ENCODE results near the gene PLAGL2. TPM values are rescaled to one million over a fixed set of nuclear protein-coding genes. Genes with fewer than 3 reads are reported as not detected.

PLAGL2 gene
- polyA plus RNA-seq, 1 donor from 2014 or later = 2.7 TPM

DNA sequence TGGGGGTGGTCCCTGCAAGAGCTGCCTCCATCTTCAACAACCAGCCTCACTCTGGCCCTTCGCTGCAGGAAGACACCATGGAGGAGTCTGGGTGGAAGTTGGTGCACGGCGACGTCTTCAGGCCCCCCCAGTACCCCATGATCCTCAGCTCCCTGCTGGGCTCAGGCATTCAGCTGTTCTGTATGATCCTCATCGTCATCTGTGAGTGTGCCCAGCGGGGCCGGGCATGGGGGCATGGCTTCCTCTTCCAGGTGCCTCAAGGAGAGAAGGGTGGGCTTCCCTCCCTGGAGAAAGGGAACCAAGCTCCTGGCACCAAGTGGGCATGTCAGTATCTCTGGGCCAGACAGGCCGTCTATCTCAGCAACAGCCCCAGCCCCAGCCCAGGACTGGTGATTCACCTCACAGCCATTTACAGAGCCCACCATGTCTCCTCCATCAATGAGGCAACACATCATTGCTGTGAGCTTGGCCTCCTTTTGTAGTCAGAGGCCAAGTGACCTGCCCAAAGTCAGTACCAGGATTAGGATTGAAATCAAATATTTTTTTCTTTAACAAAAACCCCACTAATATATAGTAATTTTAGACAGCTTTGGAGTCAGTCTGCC, 57.9 kb downstream of the PLAGL2 start:
- no peaks in the 10 kb centered on the region for H3F3A ChIP-seq (ENCODE audit: insufficient read depth, low read length, poor library complexity, severe bottlenecking)
- no peak overlapping the region for H3K4me3 ChIP-seq (ENCODE audit: low read length)
- H3K4me2 ChIP-seq (ENCODE audit: low read length) = no peak overlapping the region
- no peak overlapping the region for H2AFZ ChIP-seq (ENCODE audit: low read depth, low read length)
- no peak overlapping the region for H3K27ac ChIP-seq (ENCODE audit: low read length)
- H3K27me3 ChIP-seq (ENCODE audit: insufficient read depth, low read depth, low read length) = no peaks in the 10 kb centered on the region
- no peaks in the 10 kb centered on the region for H3K9me2 ChIP-seq (ENCODE audit: insufficient read depth, low read length)
- H3K9ac ChIP-seq (ENCODE audit: low read length) = no peak overlapping the region
- no peaks in the 10 kb centered on the region for H3K9me3 ChIP-seq (ENCODE audit: low read length)
- no peaks in the 10 kb centered on the region for H3K79me2 ChIP-seq (replicated peaks; ENCODE audit: insufficient read depth, low read length)
- peaks cover 5% of the 10 kb centered on the region for H3K36me3 ChIP-seq (ENCODE audit: insufficient read depth, low read length)
- no peaks in the 10 kb centered on the region for H4K20me1 ChIP-seq (ENCODE audit: insufficient read depth)
- TF ChIP-seq, protein P1, sequence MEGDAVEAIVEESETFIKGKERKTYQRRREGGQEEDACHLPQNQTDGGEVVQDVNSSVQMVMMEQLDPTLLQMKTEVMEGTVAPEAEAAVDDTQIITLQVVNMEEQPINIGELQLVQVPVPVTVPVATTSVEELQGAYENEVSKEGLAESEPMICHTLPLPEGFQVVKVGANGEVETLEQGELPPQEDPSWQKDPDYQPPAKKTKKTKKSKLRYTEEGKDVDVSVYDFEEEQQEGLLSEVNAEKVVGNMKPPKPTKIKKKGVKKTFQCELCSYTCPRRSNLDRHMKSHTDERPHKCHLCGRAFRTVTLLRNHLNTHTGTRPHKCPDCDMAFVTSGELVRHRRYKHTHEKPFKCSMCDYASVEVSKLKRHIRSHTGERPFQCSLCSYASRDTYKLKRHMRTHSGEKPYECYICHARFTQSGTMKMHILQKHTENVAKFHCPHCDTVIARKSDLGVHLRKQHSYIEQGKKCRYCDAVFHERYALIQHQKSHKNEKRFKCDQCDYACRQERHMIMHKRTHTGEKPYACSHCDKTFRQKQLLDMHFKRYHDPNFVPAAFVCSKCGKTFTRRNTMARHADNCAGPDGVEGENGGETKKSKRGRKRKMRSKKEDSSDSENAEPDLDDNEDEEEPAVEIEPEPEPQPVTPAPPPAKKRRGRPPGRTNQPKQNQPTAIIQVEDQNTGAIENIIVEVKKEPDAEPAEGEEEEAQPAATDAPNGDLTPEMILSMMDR (IDR thresholded peaks at IDR 0.05; ENCODE audit: poor library complexity, severe bottlenecking) = no peak
- TF ChIP-seq SMC3 (conservative IDR thresholded peaks at IDR 0.05; ENCODE audit: poor library complexity) (no peak), EP300 (conservative IDR thresholded peaks at IDR 0.05; ENCODE audit: poor library complexity, severe bottlenecking) (no peak), REST (IDR thresholded peaks at IDR 0.05; ENCODE audit: borderline replicate concordance) (no peak), EZH2 (IDR thresholded peaks at IDR 0.05; ENCODE audit: borderline replicate concordance, insufficient read depth, low read length, poor library complexity, severe bottlenecking) (no peak), RAD21 (conservative IDR thresholded peaks at IDR 0.05) (no peak), TAF1 (IDR thresholded peaks at IDR 0.05; ENCODE audit: low read depth) (no peak)

- Histone ChIP-seq H3F3A (ENCODE audit: insufficient read depth, low read length, poor library complexity, severe bottlenecking) (no peaks in the 10 kb centered on the region), H4K20me1 (ENCODE audit: insufficient read depth) (no peaks in the 10 kb centered on the region), H3K27ac (ENCODE audit: low read length) (no peak overlapping the region), H3K27me3 (ENCODE audit: insufficient read depth, low read depth, low read length) (no peaks in the 10 kb centered on the region), H3K9me3 (ENCODE audit: low read length) (no peaks in the 10 kb centered on the region), H3K4me3 (ENCODE audit: low read length) (no peak overlapping the region), H3K9ac (ENCODE audit: low read length) (no peak overlapping the region), H2AFZ (ENCODE audit: low read depth, low read length) (no peak overlapping the region), H3K4me2 (ENCODE audit: low read length) (no peak overlapping the region), H3K79me2 (replicated peaks; ENCODE audit: insufficient read depth, low read length) (no peaks in the 10 kb centered on the region), H3K9me2 (ENCODE audit: insufficient read depth, low read length) (no peaks in the 10 kb centered on the region), H3K36me3 (ENCODE audit: insufficient read depth, low read length) (peaks cover 19% of the 10 kb centered on the region)
- TF ChIP-seq EZH2 (IDR thresholded peaks at IDR 0.05; ENCODE audit: borderline replicate concordance, insufficient read depth, low read length, poor library complexity, severe bottlenecking) = no peak
Observed at GRCh38 chr20:32144898-32145662, 62.5 kb downstream of the PLAGL2 start.

Measured in neural cell (in vitro differentiated cells).